ENCODE results near the gene LRP5.

- TF ChIP-seq POLR2A (IDR thresholded peaks at IDR 0.05) (no peak), CTCF (IDR thresholded peaks at IDR 0.05) (no peak)
Observed at GRCh38 chr11:68416070-68416578, 103.7 kb downstream of the LRP5 start.

Data from ovary (tissue), 3 donors.